ENCODE results near the gene OSGIN1.

Gene OSGIN1

GRCh38 chr16:84015399-84015798 lies 62.4 kb downstream of the OSGIN1 start:
- ChIA-PET CTCF (no interaction called here), POLR2A (no interaction called here)
- no peak for DNase-seq (ENCODE audit: extremely low spot score)
- no peak for TF ChIP-seq L3MBTL2 (conservative IDR thresholded peaks at IDR 0.05)
- no peak for TF ChIP-seq BHLHE40 (IDR thresholded peaks at IDR 0.05; ENCODE audit: borderline replicate concordance)
- no peak for TF ChIP-seq FOXM1 (IDR thresholded peaks at IDR 0.05; ENCODE audit: borderline replicate concordance)
- TF ChIP-seq SP1 (IDR thresholded peaks at IDR 0.05), result no peak
